ENCODE measurements around the gene SLC6A6.

DNA sequence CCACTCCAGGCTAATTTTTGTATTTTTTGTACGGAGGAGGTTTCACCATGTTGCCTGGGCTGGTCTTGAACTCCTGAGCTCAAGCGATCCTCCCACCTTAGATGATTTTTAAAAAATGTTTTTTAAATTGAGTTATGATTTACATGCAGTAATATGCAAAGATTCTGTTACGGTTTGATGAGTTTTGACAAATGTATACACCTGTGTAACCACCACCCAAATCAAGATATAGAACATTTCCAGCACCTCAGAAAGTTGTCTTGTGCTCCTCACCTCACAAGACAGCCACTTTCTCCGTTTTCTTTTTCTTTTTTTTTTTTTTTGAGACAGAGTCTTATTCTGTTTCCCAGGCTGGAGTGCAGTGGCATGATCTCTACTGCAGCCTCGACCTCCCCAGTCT is 4.8 kb downstream of the SLC6A6 start:
- TF ChIP-seq, protein P1, sequence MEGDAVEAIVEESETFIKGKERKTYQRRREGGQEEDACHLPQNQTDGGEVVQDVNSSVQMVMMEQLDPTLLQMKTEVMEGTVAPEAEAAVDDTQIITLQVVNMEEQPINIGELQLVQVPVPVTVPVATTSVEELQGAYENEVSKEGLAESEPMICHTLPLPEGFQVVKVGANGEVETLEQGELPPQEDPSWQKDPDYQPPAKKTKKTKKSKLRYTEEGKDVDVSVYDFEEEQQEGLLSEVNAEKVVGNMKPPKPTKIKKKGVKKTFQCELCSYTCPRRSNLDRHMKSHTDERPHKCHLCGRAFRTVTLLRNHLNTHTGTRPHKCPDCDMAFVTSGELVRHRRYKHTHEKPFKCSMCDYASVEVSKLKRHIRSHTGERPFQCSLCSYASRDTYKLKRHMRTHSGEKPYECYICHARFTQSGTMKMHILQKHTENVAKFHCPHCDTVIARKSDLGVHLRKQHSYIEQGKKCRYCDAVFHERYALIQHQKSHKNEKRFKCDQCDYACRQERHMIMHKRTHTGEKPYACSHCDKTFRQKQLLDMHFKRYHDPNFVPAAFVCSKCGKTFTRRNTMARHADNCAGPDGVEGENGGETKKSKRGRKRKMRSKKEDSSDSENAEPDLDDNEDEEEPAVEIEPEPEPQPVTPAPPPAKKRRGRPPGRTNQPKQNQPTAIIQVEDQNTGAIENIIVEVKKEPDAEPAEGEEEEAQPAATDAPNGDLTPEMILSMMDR (IDR thresholded peaks at IDR 0.05; ENCODE audit: poor library complexity): no peak
- TF ChIP-seq EZH2 (IDR thresholded peaks at IDR 0.05; ENCODE audit: borderline replicate concordance) (no peak), EZH2phosphoT487 (IDR thresholded peaks at IDR 0.05; ENCODE audit: low read depth, severe bottlenecking, unreplicated experiment) (no peak)

All from hepatocyte (in vitro differentiated cells).